Measurements from ENCODE around the gene TRAPPC3L.

The TRAPPC3L gene

DNA sequence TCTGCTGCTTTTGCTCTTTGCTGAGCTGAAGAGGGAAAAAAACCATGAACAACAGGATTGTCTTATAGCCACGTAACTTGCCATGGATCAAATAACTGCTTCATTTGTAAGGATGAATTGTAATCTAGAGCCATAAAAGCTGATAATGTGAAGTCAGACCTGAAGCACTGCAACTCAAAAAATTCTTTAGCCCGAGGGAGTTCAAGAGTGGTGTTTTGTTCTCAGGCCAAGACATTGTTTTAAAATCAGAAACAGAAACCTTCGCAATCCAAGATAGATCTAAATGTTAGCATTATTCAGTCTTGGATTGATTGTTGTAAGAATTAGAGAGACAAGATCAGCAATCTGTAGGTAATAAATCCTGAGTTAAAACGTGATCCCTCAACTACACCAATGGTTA, at the start of gene TRAPPC3L:
Gene TRAPPC3L (minus strand): TSS at position 34 of the 400 bp plus-strand sequence. CDS start 170 bp downstream, outside the sequence.
- DNase-seq (ENCODE audit: low read depth), result no peak

DNA sequence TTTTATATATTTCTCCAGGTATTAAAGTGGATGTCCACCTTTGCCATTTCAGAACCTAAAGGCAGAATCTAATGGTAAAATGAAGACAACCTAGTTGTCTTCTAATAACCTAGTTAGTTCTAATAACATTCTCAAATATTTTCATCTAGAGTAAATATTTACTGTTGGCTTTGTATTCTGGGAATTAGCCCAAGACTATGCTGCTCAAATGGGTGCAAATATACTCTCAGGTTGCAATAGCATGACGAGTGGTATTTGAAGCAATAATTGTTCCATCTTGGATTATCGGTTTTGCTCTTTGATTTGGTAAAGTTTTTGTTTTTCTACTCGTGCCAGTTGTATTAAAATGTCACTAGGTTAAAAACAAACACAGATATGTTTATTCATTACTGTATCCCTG, 49.8 kb upstream of the TRAPPC3L start:
- no peak for DNase-seq (ENCODE audit: low read depth)

DNA sequence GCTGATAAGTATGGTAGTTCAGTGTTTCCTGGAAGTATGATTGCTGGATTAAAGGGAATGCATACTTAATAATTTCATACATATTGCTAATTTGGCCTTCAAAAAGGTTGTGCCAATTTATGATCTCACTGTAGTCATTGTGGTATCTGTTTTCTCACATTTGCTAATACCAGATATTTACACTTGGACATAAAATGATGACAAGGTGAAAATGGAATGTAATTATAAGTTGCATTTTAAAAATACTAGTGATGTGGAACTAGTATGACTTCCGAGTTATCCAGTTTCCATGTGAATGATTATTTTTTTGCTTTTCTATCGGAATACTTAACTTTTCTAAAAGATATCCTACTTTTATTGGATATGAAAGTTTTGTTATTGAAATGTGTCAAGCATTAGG, 41.3 kb upstream of the TRAPPC3L start:
- DNase-seq (ENCODE audit: low read depth), result no peak

DNA sequence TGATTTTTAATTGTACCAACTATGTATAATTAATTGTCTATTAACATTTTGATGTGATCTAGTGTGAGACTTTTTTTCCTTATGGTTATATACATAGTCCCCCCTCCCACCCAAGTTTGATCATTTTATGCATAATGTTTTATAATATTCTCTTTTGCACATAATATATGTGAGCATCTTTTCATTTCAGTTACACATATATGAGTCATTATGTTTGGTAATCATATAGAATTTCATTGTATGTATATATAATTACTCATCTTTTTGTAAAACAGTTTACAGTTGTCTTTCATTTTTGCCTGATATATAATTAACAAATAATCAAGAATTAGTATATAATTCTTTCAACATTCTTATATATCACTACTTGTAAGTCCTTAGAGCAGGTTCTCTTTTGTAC, 40.8 kb upstream of the TRAPPC3L start:
- DNase-seq (ENCODE audit: low read depth), result no peak

DNA sequence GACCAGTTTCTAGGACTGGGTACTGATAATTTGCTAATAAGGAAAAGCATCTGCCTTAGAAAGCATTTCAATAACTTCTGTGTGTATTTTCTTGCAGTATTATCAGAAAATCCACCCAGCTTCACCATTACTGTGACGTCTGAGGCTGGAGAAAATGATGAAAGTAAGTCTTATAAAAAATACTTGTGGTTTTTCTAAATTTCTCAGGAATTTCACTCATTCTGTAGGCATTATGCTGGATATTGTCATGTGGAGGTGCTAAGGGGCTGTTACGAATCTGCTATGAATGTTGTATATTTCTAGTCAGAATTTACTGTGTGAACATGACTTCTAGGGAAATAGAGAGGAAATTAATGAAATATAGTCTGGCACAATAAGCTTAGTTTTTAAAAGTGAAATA, 34.7 kb upstream of the TRAPPC3L start:
- no peak for DNase-seq (ENCODE audit: low read depth)

DNA sequence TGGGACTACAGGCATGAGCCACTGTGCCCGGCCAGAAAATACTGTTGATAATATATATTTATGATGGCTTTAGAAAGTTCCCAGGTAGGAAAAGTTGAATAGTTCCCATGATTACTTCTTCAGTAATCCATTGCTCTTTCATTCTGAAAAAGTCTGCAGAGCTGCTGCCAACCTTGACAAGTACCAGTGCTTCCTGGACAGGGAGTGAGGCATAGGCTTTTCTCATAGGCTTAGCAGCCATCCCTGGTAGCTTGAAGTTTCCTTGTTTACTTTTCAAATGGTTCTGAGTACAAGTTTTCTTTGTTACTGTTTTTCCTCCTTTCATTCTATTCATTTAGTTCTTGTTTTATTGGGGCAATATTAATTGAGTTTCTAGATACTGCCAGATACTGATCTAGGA, 33.7 kb upstream of the TRAPPC3L start:
- no peak for DNase-seq (ENCODE audit: low read depth)

DNA sequence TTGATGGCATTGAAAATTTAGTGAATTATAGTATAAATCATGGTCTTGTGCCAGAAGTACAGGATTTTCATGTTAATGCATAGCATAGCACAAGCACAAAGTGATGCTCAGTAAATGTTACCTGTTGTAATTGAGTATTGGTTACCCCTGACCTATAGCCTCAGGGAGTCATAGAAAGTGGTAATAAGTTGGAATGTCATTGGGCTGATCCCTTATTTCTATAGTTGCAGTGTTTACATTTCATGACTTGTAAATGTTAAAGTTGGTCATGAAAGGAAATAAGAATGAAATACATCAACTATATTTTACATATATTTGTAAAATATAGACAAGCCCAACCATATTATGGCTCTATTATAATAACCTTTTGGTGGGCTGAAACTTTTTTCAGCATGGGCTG, 32.9 kb upstream of the TRAPPC3L start:
- DNase-seq (ENCODE audit: low read depth), result no peak

DNA sequence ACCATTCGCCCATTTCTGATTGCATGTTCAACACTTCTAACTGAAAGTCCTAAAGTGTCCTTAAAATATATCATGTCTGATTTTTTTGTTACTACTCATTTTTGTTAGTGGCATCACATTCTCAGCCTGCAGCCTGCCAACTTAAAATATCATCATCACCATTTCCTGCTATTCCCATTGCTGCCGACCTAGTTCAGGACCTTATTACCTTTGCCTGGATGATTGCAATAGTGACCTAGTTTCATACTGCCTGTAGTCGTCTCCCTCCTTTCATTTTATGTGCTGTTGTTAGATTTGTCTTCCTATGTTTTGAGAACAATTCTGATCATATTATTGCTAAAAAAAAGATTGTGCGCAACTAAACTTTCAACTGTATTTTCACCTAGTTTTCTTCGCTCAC, 32.0 kb upstream of the TRAPPC3L start:
- DNase-seq (ENCODE audit: low read depth), result no peak

DNA sequence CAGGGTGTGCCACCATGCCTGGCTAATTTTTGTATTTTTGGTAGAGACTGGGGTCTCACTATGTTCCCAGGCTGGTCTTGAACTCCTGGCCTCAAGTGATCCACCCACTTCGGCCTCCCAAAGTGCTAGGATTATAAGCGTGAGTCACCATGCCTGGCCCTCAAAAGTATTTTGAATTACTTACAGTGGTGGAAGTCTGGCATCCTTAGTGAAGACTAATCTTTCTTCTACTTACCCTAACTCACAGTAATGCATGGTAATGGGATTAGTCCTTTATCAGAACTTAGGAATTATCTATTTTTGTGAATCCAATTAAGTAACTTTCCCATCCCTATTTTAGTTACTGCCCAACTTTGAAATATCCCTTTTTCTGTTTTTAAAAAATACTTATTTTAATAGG, 29.7 kb upstream of the TRAPPC3L start:
- no peak for DNase-seq (ENCODE audit: low read depth)

DNA sequence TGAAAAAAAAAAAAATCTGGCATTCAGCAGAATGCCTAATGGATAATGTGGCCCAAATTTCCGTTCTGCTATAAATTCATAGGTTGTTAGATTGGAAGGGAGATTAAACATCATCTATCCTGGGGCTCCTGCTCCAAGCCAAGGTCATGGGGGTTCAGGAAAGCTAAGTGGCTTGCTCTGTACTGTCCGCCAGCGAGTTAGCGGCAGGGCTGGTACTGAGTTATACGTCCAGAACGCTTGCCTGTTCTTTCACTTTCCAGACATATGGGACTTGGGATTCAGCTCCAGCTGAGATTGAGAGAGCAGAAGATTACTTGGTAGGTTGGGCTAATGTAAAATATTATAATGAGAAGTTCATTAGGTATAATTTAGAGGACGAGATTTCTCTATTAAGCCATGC, 26.7 kb upstream of the TRAPPC3L start:
- no peak for DNase-seq (ENCODE audit: low read depth)

DNA sequence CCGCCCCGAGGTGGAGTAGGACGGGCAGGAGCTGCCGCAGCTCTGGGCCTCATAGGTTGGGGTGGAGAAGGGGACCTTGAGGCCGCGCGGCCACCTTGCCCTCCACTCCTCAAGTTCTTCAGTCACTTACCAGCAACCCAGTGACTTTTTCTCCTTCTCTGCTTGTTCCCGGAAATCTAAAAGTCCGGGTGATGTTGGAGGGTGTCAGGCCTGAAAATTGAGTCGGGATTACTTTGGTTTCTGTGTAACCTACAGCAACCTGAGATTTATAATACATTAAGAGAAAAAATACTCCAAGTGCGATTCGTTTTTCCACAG, 26.2 kb upstream of the TRAPPC3L start:
- no peak for DNase-seq (ENCODE audit: low read depth)

DNA sequence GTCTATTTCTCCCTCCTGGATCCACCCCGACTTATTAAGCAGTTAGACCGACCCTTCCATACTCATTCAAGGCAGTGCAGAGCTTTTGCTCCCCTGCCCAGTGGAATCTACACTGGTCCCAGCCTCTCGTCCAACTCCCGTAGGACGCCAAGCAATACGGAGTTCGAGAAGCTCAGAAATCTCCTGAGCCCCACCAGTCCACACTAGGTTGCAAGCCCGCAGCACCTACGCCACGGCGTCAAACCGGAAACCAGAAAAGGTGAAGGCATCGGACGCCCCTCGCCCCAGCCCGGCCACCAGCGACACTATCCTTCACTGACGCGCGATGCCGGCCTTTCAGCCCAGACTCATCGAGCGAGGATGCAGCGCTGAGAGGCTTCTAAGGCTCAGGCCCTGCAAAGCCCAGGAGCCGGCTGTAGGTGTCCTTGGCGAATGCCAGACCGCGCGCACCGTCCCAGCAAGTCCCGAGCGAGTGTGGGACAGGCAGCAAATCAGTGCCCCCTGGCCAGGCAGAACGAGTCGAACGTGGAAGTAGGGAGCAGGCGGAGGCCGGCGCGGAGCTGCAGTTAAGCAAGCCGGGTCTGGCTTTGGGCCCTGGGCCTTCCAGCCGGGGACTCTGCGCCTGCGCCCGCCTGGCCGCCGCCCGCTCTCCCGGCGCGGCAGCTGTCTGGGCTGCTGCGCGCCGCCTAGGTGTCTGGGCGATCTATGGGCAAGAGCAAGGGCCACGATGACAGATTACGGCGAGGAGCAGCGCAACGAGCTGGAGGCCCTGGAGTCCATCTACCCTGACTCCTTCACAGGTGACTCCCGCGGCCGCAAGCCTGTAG, 25.6 kb upstream of the TRAPPC3L start, which contains the start of gene RWDD1:
Gene RWDD1 (plus strand): TSS at position 649 of the 827 bp plus-strand sequence. CDS start 79 bp downstream, at position 728.
- peak; percentile 99 for DNase-seq (ENCODE audit: low read depth)

DNA sequence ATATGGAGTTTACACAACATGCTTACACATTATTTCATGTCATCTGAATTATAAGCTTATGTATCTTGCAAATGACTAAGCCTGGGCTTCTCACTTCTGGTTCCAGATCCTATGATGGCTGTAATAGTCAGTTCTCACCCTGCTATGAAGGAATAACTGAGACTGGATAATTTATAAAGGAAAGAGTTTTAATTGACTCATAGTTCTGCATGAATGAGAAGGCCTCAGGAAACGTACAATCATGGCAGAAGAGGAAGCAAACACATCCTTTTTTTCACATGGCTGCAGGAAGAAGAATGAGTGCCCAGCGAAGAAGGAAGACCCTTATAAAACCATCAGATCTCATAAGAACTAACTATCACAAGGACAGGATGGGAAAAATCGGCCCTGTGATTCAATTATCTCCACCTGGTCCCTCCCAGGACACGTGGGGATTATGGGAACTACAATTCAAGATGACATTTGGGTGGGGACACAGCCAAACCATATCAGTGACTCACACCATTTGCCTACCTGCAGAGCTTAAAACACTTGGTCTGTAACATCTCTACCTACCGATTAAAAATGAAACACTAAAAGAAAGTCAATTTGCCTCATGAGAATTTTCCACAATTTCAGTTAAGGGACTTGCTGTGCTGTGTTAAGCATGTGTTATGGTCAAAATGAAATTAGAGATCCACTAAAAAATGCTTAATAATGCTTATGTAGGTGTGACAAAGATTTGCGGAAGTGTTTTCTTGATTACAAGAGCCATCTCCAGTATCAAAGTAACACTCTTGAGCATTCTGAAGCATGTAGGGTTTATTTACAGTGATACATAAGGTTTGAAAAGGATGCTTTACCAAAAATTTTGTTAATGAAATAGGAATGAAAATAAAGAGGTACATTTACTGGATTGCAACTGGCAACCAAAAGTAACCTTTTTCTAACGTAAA, 23.6 kb upstream of the TRAPPC3L start:
- no peak for DNase-seq (ENCODE audit: low read depth)

DNA sequence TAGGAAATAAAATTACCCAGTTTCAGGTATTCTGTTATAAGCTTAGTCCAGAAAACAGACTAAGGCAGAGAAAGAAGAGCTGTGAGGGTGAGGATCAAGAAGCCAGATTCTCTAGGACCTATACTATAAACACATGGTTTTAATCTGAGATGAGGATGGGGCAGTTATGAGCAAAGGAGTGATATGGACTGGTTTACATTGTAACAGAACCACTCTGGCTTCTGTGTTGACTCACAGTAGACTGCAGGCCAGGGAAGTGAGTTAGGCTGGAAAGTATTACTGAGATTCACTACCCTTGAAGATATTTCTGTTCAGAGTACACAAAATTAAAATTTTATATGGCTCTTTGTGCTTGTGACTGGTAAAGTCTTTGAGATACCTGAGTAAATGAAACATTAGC, 22.6 kb upstream of the TRAPPC3L start:
- DNase-seq (ENCODE audit: low read depth), result no peak

DNA sequence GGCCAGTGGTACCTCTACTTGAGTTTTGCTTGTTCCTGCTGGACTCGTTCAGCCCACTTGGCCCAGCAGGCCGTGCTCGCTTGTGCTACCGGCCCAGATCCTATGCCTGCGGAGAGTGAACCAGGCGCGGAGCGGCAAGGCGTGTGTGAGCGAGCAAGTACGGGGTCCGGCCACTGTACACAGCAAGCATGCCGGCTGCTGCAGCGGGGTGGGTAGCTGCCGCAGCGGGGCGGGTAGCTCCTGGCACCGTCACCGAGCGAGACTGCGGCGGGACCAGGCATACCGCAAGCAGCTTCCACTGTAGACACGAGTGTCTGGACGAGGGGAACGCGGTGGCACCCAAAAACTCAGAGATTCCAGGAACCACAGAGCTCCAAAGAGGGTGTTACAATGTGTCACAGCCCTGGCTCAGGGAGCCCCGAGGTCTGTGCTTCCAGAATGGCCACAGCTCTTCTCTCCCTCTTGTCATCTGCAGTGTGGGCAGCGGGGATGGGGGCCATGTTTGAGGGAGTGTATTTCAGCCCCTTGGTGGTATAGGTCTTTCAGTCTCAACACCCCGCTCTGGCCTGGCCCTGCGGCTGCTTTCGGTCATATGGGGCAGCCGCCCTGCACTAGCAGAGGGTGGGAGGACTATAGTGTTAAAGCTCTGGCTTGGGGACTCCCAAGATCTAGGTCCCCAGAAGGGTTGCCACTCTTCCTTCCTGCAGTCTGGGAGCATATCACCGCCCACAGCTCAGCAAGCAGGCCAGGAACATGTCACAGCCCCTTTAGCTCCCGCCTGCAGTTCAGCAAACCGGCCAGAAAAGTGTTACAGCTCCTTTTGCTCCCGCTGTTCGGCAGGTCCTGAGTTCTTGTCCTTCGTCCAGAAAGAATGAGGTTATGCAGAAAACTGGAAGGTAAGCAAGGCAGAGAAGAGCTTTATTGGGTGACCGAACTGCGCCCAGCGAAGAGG, 19.7 kb upstream of the TRAPPC3L start:
- no peak for DNase-seq (ENCODE audit: low read depth)

DNA sequence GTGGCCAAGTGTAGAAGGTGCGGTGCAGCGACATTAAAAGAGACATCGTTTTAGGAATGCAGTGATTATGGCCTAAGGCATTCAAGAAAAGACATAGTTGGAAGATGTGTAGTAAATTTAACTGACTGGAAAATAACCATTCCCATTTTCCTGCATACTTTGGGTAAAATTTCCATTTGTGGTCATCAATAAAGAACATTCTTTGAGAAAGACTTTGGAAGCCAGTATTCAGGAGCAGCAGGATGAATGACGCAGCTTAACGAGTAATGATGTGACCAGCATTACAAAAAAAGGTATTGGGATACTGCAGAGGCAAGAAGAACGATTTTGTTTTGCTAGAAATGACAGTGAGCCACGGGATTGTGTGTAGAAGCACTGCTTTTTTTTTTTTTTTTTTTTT, 18.8 kb upstream of the TRAPPC3L start:
- no peak for DNase-seq (ENCODE audit: low read depth)

DNA sequence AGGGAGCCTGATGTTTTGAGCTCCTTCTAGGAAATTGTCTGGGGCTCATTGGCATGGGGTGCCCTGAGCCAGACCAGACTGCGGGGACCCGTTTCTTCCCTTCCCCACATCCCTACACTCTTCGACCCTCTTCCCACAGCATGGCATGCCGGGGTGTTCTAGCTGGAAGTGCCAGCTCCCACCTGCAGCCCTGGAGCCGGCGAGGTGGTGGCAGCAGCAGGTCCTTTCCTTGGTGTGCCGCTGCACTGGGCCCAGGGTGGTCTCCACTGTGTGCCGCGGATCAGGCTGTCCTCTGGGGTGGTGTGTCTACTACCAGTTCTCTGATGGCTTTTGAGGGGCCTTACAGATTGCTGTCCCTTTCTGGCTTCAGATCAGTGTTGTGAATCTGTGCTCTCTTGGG, 18.3 kb upstream of the TRAPPC3L start:
- no peak for DNase-seq (ENCODE audit: low read depth)

DNA sequence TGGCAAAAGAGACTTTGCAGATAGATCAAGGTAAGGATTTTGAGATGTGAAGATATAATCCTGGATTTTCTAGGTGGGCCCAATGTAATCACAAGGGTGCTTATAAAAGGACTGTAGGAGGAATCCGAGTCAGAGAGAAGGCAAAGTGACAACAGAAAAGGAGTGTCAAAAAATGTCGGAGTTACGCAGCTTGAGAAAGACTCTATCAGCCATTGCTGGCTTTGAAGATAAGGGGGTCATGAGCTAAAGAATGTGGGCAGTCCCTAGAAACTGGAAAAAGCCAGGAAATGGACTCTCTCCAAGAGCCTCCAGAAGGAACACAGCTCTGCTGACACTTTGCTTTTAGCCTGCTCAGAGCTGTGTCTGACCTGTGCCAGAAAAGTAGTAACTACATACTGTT, 17.1 kb upstream of the TRAPPC3L start:
- no peak for DNase-seq (ENCODE audit: low read depth)

DNA sequence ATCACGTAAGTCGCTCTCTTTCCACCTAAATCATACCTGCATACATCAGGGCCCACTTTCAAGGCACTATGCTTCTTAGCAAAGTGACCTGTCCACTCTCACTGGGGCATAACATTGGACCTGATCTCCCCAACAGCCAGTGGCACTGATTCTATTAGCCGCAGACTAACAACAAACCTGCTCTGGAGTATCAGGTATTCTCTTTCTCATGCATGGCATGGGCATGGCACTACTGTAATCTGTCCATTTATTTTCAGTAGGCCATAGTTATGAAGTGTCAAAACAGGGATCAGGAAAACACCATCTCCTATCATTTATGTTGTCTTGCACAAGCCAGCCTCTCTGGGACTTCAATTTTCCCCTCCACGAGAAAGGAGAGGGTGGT, 16.5 kb upstream of the TRAPPC3L start:
- no peak for DNase-seq (ENCODE audit: low read depth)

DNA sequence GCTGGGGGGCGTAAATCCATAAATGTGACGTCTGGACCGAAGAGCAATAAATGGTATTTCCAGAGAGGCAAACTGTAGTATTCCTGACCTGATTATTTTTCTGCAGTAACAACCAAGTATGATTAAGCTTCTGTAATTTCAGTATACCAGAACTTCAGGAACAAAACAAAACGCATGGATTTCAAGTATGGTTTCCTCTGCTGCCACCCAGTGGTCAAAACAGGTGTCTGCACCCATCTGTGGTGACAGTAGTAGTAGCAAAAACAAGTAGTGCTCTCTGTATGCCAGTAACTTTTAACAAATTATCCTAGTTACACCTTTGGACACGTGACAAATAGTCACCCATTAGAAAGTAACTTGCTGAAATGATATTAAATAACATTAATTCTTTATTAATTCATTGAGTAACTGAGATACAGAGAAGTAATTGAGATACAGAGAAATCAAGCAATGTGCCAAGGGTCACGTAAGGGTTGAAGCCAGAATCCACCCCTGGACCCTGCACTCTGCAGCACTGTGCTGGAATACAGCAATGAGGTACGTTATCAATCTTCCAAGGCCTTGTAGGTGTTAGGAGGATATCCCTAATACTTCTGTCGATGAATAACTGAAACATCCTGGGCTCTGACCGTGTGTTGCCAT, 16.0 kb upstream of the TRAPPC3L start:
- DNase-seq (ENCODE audit: low read depth), result peak; percentile 24

DNA sequence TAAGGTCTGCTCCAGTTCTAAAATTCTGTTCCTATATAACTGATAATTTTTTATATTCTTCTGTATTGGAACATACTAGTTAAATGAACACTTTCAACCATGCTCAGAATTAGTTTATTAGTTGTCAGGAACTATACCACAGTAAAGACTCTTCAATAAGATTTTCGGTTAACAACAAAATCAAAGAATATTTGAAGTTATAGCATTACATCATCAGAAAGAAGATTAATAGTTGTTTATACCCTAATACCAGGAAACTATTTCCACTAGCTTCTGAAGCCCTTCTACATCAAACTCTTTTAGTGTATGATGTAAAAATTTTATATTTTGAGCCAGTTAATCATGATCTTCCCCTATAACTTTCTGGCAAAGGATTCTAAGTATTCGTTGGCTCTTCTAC, 14.6 kb upstream of the TRAPPC3L start:
- no peak for DNase-seq (ENCODE audit: low read depth)

DNA sequence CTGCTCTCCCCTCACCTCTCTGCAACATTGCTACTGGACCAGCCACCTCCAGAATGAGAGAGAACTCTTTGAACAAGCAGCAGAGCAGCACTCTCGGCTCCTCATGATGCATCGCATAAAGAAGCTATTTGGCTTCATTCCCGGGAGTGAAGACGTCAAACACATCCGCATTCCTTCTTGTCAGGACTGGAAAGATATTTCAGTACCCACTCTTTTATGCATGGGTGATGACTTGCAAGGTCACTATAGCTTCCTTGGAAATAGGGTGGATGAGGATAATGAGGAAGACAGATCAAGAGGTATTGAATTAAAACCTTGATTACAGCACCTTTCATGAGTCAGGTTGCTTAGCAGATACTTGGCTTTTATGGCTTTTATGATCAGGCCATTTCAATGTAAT, 12.4 kb upstream of the TRAPPC3L start:
- no peak for DNase-seq (ENCODE audit: low read depth)

Measured in T-helper 22 cell (primary cell).